ENCODE results near the gene DECR2. TPM values are rescaled to one million over a fixed set of nuclear protein-coding genes. Genes with fewer than 3 reads are reported as not detected.
"Not testable (repeated sequence)": the region's sequence is repeated elsewhere in the genome, so short reads cannot be mapped to it uniquely, and the experiment has no call there.

DECR2 gene
- total RNA-seq, 1 donor from 2014 or later = 17.9 TPM

DNA sequence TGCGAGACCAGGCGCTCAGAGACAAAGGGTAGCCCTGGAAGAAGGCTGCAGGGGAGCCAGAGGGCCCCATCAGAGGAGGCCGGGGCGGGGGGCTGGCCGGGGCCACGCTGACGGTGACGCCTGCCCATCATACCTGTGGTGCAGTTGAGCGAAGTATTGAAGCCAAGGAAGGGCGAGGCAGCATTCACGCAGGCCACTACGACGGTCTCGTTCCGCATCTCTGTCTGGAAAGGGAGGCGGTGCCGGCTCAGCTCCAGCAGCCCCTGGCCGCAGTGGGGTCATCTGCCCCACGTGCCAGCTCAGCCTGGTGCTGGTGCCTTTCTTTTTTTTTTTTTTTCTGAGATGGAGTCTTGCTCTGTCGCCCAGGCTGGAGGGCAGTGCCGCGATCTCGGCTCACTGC, 26.5 kb upstream of the DECR2 start:
- TF ChIP-seq, protein P1, sequence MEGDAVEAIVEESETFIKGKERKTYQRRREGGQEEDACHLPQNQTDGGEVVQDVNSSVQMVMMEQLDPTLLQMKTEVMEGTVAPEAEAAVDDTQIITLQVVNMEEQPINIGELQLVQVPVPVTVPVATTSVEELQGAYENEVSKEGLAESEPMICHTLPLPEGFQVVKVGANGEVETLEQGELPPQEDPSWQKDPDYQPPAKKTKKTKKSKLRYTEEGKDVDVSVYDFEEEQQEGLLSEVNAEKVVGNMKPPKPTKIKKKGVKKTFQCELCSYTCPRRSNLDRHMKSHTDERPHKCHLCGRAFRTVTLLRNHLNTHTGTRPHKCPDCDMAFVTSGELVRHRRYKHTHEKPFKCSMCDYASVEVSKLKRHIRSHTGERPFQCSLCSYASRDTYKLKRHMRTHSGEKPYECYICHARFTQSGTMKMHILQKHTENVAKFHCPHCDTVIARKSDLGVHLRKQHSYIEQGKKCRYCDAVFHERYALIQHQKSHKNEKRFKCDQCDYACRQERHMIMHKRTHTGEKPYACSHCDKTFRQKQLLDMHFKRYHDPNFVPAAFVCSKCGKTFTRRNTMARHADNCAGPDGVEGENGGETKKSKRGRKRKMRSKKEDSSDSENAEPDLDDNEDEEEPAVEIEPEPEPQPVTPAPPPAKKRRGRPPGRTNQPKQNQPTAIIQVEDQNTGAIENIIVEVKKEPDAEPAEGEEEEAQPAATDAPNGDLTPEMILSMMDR (IDR thresholded peaks at IDR 0.05) = no peak
- TF ChIP-seq POLR2A (IDR thresholded peaks at IDR 0.05) (no peak), POLR2AphosphoS5 (IDR thresholded peaks at IDR 0.05; ENCODE audit: insufficient read depth in 1 of 2, low read depth in 1 of 2) (no peak)
- no peaks in the 10 kb centered on the region for H3K27me3 ChIP-seq
- H3K27ac ChIP-seq = no peak overlapping the region
- no peaks in the 10 kb centered on the region for H3K9me3 ChIP-seq
- no peak overlapping the region for H3K4me3 ChIP-seq
- DNase-seq (ENCODE audit: extremely low spot score in 2 of 2) = no peak
- intact Hi-C loops (cut with DNase I) = no loop called here
- peaks cover 25% of the 10 kb centered on the region for H3K4me1 ChIP-seq
- peaks cover 0 to 29% of the 10 kb centered on the region in 2 donors for H3K36me3 ChIP-seq

- Histone ChIP-seq H3K27me3 (no peaks in the 10 kb centered on the region), H3K9me3 (no peaks in the 10 kb centered on the region), H3K4me1 (peaks cover 28% of the 10 kb centered on the region), H3K4me3 (no peak overlapping the region), H3K36me3 (peaks cover 0 to 29% of the 10 kb centered on the region in 2 donors), H3K27ac (no peak overlapping the region)
- no peak for DNase-seq (ENCODE audit: extremely low spot score in 2 of 2)
- intact Hi-C loops (cut with DNase I) = no loop called here
- TF ChIP-seq, protein P1 (IDR thresholded peaks at IDR 0.05) = no peak
- TF ChIP-seq POLR2A (IDR thresholded peaks at IDR 0.05) (no peak), POLR2AphosphoS5 (IDR thresholded peaks at IDR 0.05; ENCODE audit: insufficient read depth in 1 of 2, low read depth in 1 of 2) (no peak)
These were observed 25.5 kb upstream of the DECR2 start for GRCh38 chr16:375927-376816.

GRCh38 chr16:376817-377418, 24.8 kb upstream of the DECR2 start:
- Histone ChIP-seq H3K9me3 (no peaks in the 10 kb centered on the region), H3K27ac (no peak overlapping the region), H3K4me1 (peaks cover 27% of the 10 kb centered on the region), H3K4me3 (no peak overlapping the region), H3K27me3 (no peaks in the 10 kb centered on the region), H3K36me3 (peaks cover 0 to 29% of the 10 kb centered on the region in 2 donors)
- no peak for DNase-seq (ENCODE audit: extremely low spot score in 2 of 2)
- intact Hi-C loops (cut with DNase I) = no loop called here
- TF ChIP-seq POLR2A (IDR thresholded peaks at IDR 0.05) (no peak), POLR2AphosphoS5 (IDR thresholded peaks at IDR 0.05; ENCODE audit: insufficient read depth in 1 of 2, low read depth in 1 of 2) (no peak)
- TF ChIP-seq, protein P1 (IDR thresholded peaks at IDR 0.05) = no peak

DNA sequence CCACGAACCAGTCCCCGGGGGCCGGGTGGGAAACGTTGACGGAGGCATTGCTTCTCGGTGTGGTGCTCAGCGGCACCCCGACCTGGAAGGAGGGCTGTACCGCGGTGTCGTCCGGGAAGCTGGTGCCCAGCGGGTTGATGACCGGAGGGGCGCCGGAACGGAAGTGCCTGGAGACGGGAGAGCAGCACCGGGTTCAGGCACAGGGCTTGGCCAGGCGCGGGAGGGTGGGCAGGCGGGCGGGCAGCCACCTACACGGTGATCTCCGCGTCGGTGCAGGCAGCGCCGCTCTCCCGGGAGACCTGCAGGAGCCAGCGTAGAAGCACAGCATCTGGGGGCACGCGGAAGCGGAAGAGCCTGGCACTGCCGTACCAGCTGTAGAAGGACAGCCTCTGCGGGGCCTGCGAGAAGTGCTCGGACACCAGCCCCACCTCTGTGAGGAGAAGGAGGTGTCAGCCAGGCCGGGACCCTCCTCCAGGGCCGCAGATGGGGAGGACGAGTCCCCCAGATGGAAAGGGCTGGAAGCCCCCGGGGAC, 24.2 kb upstream of the DECR2 start:
- no peak overlapping the region for H3K27ac ChIP-seq
- no peak for TF ChIP-seq POLR2AphosphoS5 (IDR thresholded peaks at IDR 0.05; ENCODE audit: insufficient read depth in 1 of 2, low read depth in 1 of 2)
- TF ChIP-seq POLR2A (IDR thresholded peaks at IDR 0.05) = no peak
- TF ChIP-seq, protein P1 (IDR thresholded peaks at IDR 0.05) = no peak
- H3K36me3 ChIP-seq = peaks cover 0 to 29% of the 10 kb centered on the region in 2 donors
- H3K27me3 ChIP-seq = no peaks in the 10 kb centered on the region
- DNase-seq (ENCODE audit: extremely low spot score in 2 of 2) = no peak
- H3K4me1 ChIP-seq = peaks cover 27% of the 10 kb centered on the region
- no peak overlapping the region for H3K4me3 ChIP-seq
- H3K9me3 ChIP-seq = no peaks in the 10 kb centered on the region
- intact Hi-C loops (cut with DNase I) = no loop called here

GRCh38 chr16:378113-378820, 23.4 kb upstream of the DECR2 start:
- H3K27me3 ChIP-seq; H3K4me3 ChIP-seq; intact Hi-C loops (cut with DNase I); H3K27ac ChIP-seq; DNase-seq (ENCODE audit: extremely low spot score in 2 of 2); H3K9me3 ChIP-seq: not testable (repeated sequence)
- peaks cover 0 to 29% of the 10 kb centered on the region in 2 donors for H3K36me3 ChIP-seq
- H3K4me1 ChIP-seq = peaks cover 35% of the 10 kb centered on the region

Measured in vagina (tissue), 2 donors.